Measurements from ENCODE around the gene EXOC3.
A peak's percentile ranks its signal among the peaks of the same experiment; 100 is the strongest.
"Not testable (repeated sequence)": the region's sequence is repeated elsewhere in the genome, so short reads cannot be mapped to it uniquely, and the experiment has no call there.

Gene EXOC3

DNA sequence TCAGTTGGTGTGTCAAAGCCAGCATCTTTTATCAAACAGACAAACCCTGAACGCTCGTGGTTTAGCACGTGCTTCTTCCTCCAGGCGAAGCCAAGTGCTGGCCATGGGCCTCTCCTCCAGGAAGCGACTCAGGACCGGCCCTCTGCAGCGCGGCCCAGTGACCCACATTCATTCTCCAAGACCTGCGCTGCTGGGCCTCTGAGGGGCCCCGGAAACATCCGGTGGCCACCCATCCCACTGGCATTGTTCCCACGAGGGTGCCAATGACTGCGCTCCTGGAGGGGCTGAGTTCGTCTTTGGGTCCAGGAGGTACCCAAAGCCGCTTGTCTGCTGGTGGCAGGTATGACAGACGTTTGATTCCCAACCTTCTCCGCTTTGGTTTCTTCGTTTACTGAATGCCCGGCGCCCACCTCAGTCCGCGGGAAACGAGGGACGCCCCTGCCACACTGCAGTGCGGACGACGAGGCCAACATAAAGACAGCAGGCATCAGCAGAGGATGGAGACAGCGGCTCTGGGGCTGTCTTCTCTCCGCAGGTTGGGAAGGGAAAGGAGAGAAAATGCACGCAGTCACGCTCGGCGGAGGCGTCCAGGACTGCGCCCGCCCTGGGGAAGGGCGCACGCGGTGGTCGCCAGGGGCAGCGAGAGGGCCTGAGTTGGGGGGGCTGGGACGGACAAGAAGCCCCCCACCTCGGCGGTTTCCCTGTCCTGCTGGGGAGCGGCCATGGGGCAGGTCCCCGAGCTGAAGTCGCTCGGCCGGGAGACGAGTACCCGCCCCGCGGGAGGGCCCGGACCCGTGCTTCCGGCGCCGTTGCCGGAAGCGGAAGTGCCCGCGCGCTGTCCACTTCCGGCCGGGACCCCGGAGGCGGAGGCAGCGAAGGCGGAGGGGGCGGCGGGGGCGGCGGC is at the start of gene EXOC3:
Gene EXOC3 (plus strand): TSS at position 842 of the 904 bp plus-strand sequence. CDS start 3,030 bp downstream, outside the sequence.
- peak; percentile 74 for DNase-seq (ENCODE audit: low spot score)

DNA sequence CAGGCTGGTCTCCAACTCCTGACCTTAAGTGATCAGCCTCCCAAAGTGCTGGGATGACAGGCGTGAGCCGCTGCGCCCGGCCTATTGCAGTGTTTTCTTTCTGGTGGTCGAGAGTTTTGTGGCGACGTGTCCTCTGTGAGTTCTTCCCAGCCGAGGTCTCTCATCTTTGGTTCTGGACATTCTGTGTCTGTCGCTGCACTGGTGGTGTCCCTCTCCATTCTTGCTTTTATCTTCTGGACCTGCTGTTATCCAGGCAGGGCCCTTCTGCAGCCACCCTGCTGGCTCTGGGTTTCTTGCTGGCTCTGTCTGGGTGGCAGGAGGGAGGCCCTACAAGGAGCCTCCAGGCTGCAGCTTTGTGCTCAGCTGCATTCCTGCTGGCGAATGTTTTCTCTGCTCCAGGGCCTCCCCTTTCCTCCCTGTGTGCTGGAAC is 49.1 kb upstream of the EXOC3 start:
- DNase-seq (ENCODE audit: low spot score), result no peak

DNA sequence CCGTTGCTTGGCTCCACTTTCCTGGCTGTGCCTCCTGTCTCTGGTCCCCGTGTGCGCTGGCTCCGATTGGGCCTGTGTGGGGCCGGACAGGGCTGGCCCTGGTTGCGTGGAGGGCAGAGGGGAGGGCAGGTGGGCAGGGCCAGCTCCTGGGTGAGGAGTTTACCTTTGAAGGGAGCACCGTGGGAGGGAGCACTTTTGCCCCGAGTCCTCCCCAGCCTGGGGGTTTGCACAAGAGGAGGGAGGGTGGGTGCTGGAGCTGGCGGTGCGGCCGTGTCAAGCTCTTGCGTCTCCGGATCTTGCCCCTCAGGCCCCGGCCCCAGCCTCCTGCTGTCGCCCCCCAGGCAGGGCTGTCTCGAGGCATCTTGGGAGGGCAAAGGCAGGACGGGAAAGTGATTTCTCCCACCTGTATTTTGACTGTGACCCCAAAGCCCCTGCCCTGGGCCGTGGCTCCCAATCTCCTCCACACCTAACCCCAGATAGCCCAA is 48.3 kb upstream of the EXOC3 start:
- no peak for DNase-seq (ENCODE audit: low spot score)

DNA sequence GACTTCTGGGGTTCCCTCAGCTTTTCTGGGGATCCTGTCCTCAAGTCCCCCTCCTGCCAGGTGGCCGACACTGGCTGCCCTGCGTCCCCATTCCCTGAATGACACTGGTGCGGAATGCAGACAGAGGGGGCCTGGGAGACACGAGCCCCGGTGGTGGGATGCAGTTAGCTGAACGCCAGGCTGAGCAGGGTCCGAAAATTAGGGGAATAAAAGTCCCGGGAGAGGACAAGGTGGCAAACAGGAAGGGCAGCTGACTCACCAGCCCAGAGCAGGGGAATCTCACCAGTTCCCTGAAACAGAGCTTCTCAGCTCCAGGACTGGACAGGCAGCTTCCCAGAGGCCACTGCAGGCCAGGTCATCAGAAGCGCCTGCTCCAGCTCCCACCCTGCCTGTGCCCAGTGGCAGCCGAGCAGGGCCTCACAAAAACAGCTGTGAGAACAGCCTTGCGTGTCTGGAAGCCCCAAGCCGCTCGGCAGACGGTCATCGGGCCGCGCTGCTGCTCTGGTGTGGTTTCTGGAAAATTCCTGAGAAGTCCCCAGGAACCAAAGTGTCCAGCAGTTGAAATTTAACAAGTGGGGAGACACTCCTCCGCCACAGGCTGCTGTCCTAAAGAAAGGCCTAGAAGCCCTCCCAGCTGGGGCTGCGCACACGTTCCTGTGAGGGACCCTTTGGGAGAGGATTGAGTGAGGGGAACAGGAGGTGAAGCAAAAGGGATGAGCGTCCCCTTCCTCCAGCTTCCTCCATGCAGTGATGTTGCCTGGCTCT is 47.6 kb upstream of the EXOC3 start:
- no peak for DNase-seq (ENCODE audit: low spot score)

DNA sequence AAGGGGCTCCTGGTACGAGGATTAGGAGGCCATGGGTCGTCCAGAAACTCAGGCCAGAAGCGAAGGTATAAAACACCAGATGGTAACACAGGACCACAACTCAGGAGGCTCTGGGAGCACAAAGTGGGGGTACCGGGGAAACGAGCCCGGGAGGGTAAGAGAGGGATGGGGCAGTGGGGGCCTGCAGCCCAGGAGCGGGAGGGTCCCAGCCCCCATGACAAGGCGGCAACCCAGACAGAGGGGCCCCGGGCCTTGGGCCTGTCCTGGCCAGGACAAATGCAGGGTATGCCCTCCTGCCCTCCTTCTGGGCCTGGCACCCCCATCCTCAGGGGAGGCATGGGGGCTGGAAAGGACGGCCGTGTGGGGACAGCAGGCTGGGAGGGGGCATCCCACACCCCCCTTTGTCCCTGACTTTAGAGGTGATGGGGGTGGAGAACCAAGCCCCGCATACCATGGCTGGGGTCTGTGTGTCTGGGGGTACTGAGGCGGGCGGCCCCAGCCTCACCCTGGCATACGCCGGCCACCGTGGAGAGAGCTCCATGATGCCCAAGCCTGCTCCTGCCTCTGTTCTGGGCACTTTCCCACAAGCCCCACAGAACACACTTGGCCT is 47.0 kb upstream of the EXOC3 start:
- DNase-seq (ENCODE audit: low spot score), result no peak

DNA sequence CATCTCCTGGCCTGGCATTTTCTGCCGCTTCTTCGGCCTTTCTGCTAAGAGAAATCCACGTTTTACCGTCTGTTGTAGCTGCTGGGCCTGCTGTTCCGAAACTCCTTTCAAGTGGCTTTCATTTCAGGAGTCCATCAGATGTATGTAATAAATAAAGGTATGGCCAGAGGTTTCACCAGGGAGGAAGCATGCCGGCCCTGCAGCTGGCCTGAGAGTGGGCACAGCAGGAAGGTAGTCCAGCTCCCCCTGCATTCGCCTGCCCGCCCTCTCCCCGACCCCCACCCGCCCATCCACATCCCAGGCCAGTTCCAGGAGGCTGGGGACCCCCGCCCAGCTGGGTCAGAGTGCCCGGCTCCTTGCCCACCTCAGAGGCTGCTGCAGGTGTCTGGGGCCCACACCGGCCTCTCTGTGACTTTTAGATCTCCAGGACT is 46.4 kb upstream of the EXOC3 start:
- DNase-seq (ENCODE audit: low spot score), result no peak

DNA sequence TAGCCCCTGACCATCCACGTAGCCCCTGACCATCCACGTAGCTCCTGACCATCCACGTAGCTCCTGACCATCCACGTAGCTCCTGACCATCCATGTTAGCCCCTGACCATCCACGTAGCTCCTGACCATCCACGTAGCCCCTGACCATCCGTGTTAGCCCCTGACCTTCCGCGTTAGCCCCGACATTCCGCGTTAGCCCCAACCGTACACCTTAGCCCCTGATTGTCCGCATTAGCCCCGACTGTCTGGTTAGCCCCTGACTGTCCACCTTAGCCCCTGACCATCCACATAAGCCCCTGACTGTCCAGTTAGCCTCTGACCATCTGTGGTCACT is 44.9 kb upstream of the EXOC3 start:
- DNase-seq (ENCODE audit: low spot score), result not testable (repeated sequence)

DNA sequence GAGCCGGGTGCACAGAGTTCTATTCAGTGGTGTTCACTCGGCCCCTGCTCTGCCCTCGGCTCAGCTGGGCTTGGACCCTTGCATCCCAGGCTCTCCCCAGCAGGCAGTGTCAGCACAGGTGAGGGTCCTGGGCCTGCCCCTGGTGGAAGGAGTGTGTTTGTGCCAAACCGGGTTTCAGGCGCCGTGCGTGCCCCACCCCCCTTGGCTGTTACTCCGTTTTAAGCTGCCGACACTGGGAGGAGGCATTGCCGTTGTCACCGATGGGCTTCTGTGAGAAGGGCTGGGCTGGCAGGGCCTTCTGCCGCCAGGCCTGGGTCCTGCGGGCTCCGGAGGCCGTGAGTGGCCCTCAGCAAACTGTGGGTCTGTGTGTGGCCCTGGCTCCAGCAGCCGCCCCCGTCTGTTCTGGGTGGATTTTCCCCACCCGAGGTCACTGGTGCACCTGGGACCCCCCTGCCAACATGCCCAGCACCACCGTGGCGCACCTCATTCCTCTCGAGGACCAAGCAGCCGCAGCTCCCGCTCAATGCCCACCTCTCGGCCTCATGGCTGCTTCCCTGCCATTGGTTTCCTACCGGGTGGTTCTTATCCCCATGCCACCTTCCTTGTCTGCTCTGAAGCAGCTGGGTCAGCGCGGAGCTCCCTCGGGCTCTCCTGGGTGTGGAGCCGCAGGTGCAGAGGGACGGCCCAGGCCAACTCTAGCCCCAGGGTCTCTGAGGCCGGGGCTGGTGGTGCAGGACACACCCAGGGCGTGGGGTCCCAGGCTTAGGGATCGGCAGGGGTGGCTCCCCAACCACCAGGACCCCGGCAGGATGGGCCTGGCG is 44.3 kb upstream of the EXOC3 start:
- DNase-seq (ENCODE audit: low spot score), result no peak

DNA sequence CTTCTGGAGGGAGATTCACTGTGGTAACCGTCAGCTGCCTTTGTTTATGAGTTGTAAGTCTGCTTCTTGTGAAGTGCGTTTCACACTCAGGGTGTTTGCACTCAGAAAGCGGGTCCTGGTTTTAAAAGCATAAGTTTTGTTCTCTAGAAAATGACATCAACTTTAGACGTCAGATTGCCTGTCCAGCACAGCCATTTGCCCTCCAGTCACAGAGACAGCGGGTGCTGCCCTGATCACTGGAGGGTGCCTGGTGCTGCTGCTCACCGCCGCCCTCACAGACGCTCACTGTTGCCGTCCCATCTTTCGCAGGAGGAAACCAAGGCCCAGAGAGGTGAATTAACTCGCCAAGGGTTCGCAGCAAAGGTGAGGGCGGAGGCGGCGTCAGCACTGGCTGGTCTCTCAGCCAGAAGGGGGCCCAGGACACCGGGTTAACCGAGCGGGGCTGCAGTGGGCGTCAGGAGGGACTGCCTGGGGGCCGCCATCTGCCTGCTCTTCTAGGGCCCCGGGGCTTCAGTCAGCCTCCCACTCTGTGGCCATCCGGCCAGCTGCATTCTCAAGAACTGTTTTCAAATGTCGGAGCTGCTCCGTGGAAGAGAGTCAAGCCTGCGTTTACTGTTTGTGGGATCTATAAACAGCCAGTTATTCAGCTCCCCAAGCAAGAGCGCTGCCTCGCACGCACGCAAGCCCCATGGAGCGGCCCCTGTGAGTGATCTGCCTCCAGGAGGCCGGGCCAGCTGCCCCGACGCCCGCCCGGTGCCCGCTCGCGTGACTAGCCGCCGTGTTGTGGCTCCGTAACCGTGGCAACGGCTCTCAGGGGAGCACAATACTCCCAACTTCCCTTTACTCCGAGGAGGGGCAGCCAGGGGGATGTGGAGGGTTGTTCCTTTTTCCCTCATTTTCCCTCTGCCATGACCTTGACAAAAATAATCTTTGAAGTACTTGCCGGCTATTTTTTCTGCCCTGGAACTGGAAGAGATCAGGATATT is 43.4 kb upstream of the EXOC3 start:
- DNase-seq (ENCODE audit: low spot score), result peak; percentile 21

DNA sequence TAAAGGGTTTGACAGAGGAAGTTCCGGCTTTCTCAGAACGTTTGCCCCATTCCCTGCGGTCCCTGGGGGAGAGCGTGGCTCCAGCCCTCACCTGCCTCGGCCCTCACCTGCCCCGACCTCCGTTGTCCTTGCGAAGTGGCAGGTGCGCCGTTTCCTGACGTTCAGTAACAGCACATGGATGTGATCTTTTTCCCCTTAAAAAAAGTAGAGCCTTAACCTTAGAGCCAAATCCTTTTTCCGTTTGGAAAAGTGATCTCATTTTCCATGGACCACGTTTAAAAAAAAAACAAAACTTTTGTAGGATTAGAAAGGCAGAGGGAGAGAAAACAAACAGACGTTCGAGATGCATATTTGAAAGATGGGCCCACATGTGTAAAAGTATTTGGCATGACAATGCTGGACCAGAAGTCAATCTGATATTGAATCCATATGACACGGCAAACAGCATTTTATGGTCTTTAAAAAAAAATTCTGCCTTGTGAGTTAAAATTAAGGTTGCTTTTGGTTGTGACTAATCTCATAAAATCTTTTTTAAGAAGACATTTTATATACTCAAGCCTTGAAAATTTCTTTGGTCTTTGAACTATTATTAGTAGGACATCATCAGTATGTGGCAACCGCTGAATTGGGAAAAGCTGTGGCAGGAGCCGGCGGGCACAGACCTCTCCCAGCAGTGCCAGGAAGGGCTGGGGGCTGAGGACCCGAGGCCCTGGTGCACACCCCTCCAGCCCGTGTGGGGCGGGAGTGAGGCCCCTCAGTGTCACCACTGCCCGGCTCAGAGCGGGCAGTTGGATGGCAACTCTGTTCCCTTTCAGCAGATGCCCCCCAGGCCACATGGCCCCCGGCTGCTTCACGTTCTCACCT is 42.5 kb upstream of the EXOC3 start:
- no peak for DNase-seq (ENCODE audit: low spot score)

DNA sequence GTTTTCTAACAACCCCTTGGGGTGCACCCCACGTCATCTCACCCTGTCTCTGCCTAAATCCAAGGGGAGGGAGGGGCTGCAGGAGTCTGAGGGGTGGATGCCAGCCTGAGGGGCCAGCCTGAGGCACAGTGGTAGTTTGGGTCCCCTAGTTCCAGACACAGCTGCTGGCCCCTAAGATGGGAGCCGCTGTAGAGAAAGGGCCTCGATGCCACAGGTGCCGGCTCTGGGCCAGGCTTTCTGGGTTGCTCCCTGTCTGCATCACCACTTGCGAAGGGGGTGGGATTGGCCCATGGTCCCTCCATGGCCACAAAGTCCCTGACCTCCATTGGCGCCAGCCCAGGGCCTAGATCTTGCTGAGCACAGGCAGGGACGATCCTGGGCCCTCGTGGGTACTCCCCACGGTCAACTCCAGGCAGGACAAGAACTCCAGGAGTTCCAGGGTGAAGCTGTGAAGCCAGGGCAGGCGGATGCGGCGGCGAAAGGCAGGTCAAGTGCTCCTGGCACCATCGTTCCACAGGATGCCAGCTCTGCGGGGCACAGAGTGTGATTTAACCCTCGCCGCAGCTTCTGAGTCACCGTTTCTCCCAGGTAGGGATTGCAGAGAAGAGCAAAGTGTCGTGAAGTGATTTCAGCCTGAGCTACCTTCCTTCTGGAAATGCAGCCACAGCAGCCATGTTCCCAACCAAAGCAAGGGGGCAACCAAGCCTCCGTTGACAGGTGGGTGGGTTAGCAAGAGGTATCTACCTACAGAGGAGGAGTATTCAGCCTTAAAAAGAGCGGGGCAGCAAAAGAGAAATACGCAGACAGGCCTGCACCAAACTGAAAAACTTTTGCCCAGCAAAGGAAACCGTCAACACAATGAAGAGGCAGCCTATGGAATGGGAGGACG is 41.6 kb upstream of the EXOC3 start:
- no peak for DNase-seq (ENCODE audit: low spot score)

DNA sequence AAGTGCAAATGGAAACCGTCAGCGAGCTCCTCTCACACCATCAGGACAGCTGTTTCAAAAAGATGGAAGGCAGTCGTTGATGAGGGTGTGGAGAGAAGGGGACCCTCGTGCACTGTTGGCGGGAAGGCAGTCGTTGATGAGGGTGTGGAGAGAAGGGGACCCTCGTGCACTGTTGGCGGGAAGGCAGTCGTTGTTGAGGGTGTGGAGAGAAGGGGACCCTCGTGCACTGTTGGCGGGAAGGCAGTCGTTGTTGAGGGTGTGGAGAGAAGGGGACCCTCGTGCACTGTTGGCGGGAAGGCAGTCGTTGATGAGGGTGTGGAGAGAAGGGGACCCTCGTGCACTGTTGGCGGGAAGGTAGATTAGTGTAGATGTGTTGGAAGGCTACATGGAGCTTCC is 40.8 kb upstream of the EXOC3 start:
- not testable (repeated sequence) for DNase-seq (ENCODE audit: low spot score)

DNA sequence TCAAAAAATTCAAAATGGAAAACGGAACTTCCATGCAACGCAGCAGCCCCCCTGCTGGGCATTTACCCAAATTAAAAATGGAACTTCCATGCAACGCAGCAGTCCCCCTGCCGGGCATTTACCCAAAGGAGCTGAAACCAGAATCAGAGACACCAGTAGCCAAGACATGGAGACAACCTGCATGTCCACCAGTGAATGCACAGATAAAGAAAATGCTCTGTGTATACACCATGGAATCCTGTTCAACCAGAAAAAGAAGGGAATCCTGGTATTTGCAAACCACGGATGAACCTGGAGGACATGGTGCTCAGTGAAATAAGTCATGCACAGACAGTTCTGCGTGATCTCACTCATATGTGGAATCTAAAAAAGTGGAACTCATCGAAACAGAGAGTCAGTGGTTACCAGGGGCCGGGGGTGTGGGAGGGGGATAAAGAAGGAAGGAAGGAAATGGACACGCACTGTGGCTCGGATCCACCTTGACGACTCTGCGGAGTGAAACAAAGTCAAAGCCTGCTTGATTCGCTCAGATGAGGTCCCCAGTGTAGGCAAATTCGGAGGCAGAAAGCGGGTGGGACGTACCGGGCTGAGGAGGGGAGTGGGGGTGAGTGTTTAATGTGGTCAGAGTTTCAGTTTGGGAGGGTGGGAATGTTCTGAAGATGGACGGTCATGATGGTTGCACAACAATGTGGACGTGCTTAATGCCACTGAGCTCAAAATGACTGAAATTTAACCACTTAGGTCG is 40.2 kb upstream of the EXOC3 start:
- no peak for DNase-seq (ENCODE audit: low spot score)

DNA sequence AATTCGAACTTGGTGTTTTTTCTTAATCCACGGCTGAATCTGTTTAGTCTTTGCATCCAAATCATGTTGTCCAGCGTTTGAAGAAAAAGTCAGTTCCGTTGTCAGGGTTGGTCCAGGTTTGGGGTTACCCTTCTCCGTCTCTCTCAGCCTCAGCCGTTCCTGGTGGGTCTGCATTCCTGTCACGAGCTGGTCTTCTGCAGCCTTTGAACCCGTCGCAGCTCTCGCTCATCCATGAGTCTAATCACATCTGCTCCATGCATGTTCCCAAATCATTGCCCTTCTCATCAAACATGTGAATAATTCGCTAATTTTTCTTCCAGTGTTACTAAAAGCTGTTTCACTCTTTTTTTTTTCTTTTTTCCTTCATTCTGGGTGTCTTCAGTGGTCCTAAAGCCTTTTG is 39.0 kb upstream of the EXOC3 start:
- DNase-seq (ENCODE audit: low spot score), result no peak

DNA sequence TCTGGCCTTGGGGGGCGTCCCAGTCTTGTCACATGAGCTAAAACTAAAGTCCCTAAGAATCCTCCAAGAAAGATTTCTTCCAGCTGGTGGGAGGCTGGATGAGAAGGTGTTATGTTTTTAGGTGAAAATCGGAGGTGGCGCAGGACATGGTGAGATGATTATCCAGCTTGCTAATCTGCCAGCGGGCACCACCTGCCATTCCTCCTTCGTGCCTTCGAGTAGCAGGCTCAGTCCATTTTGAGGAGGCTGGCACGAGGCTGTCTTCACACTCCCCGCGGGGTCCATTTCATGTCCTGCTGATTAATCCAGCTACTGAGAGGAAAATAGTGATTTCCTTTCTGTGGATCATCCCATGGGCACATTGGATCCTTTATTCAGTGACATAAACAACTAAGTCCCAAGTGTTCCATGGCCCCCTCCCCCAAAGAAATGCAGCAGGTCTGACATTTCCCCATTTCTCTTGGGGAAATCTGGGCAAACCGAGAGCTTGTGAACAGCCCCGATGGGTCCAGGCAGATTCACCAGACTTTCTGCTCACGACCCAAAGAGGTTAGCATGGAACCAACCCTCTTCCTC is 38.2 kb upstream of the EXOC3 start:
- no peak for DNase-seq (ENCODE audit: low spot score)

DNA sequence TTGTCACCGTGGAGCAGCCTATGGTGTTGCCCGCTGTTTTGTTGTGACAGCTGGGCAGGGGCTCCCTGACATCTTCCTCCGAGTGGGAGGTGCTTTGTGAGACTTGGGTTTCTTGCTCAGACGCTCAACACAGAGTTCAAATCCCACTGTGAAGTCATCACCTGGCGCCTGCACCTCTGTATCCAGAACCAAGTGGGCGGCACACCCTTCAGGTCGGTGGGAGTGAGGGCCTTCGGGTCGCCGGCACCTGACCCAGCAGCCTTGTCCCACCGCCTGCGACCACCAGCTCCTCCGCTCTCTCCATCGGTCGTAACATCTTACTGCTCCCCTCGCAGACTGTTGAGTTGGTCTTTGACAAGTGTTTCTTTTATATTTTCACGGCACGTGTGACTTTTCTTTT is 37.6 kb upstream of the EXOC3 start:
- no peak for DNase-seq (ENCODE audit: low spot score)

DNA sequence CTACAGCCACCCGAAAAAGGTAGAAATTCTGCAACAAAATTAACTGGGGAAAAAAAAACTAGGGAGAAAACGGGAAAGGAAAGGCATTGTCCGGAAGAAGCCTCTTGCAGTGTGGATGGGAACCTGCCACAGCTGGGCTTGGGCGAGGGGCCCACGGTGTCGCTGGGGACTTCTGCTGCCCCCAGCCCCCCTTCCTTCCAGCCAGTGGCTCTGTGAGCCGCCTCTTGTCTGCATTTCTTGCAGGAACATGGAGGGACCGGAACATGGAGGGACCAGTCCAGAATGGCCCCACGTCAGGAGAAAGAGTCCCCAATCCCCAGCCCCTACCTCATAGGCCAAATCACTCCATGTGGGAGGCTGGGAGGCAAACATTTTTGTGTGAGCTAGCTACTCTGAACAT is 36.9 kb upstream of the EXOC3 start:
- no peak for DNase-seq (ENCODE audit: low spot score)
